ENCODE measurements around the gene PEAK1.

PEAK1 gene

DNA sequence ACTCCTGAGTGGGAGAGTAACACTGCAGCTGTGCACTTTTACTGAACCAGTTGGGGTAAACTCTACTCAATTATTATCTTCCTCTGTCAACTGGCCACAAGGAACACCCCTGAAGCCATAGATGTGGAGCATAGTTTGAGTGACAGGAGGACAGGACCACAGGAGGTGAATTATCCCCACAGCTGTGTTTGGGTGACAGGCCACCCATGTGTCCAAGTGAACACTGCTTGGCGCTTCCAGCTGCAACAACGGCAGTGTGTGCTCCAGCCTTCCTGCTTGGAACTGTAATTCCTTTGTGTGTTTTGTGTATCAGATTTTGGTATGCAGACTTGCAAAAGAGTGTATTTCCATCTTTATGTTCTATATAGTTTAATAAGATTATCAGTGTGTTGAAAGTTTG, 328.8 kb downstream of the PEAK1 start:
- no peak for DNase-seq (ENCODE audit: low read depth)

DNA sequence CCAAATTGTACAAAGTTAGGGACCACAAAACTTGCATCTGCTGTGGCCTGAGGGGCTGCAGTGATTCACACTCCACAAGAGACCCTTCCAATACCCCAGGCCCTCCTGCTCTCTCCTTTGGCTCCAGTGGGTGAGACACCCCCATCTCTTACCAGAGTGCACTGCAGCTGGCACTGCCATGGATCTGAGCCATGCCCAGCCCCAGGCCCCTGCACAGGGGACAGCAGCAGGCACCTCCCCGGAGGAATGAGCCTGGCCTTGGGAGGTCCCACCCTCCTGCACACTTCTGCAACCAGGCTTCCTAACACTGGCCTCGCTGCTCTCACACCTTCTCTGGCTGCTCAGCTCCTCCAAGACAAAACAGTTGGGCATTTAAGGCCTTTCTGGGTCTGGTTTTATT, 332.7 kb downstream of the PEAK1 start:
- DNase-seq (ENCODE audit: low read depth): no peak

DNA sequence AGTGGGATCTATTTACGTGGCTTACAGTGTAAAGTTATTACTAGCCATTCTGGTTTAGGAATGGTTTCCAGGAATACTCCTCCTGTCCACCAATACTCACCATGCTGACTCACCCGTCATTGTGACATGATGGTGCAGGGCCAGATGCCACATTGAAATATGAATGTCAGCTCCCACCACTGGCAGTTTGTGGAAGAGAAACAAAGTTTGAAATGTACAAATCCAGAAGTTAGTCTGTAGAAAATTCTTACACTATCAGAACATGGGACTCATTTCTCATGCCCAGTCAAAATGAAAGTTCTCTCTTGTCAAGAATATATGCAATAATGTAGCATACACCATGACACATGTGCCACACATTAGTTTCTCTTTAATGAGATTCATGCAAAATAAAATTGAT, 334.6 kb downstream of the PEAK1 start:
- DNase-seq (ENCODE audit: low read depth): no peak

DNA sequence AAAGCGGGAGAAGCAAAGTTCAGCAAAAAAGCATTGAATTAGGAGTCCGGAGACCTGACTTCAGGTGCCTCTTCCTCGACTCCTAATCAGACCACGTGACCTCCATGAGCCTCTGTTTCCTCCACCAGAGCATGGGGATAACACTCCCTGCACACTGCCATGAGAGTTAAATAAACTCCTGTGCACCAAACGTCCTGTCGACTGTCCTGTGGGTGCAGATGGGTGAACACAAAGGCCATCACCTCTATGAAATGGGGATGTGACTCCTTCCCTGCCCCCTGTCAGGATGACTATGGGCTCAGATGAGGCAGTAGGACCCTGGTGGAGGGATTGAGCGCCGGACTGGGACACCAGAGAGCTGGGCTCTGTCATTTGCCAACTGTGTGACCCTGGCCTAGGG, 335.5 kb downstream of the PEAK1 start:
- no peak for DNase-seq (ENCODE audit: low read depth)

DNA sequence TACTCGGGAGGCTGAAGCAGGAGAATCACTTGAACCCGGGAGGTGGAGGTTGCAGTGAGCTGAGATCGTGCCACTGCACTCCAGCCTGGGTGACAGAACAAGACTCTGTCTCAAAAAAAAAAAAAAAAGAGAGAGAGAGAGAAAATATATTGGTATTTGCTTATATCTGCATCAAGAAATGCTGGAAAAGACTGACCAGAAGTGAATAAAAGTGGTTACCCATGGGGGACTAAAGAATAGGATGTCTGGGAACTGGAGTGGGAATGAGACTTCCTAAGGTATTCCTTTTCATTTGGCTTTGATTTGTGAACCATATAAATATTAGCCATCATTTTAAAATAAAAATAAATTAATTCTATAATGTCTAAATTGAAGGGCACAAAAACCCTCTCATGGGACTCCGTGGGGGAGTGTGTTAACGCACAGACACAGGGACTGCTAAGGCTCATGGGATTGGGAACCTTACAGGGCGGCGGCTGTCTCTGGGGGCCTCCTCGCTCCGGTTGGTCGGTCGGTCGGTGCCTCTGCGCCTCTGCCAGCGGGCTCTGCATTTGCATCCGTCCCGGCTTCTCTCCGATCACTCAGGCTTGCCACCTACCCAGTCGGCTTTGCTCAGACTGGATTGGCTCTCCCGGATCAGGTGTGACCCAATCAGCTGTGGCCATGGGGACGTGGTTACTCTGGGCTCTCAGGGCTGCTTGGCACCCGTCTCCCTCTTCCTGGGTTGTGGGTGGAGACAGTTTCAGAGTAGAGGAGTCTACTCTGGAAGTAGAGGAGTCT, 336.3 kb downstream of the PEAK1 start:
- DNase-seq (ENCODE audit: low read depth): no peak

DNA sequence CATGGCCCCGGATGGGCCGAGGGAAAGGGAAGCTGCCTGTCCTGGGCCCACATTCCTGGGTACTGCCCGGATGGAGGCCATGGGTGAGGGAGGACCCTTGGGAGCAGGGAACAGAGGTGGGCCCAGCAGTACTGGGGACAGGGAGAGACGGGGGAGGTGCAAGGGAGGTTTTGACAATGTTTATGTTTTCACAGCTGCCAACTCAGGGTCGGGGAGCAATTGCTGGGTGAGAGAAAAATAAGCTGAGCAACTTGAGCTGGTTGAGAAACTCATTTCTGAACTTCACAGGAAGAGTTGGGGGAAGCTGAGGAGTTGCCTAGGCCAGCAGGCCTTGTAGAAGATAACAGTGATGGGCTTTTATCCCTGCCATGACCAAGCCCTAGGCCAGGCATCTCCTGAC, 337.9 kb downstream of the PEAK1 start:
- no peak for DNase-seq (ENCODE audit: low read depth)

DNA sequence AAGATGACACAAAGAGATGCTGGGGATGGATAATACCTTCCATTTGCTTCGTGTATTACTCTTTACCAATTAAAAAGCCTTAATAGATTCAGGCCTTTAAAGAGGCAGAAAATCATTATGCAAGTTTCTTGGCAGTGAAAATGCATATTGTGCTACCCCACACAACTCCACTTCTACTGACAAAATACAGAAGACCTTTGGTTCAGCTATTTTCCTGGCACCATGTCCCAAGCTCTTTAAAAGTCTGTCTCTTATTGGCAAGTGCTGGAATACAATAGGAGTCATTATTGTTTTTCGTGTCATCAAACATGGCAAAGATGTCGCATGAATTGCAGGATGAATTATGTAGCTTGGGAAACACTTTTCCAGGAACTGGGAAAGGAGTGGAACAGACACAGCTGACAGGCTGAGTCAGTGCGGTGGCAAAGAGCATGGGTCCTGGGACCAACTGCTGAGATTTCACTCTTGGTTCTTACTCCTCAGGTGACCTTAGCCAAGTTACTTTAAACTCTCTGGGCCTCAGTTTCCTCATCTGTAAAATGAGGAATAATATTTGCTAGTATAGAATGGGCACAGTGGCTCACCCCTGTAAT, 343.5 kb downstream of the PEAK1 start:
- DNase-seq (ENCODE audit: low read depth): no peak

DNA sequence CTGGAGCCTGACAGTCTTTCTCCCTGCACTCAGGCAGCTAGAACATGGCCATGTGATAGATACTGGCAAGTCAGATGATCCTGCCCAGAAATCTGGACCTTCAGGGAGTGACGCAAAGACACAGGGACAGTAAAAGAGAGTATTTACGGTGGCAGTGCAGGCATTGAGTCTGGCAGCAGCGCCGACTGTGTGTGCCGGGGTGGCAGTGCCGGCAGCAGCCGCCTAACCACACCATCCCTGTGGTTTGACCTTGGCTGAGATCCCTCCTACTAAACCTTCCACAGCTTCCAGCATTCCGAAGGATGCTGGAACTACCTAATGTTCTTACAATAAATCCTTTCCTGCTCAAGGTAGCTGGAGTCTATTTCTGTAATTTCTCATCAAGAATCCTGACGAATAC, 344.4 kb downstream of the PEAK1 start:
- DNase-seq (ENCODE audit: low read depth): no peak

DNA sequence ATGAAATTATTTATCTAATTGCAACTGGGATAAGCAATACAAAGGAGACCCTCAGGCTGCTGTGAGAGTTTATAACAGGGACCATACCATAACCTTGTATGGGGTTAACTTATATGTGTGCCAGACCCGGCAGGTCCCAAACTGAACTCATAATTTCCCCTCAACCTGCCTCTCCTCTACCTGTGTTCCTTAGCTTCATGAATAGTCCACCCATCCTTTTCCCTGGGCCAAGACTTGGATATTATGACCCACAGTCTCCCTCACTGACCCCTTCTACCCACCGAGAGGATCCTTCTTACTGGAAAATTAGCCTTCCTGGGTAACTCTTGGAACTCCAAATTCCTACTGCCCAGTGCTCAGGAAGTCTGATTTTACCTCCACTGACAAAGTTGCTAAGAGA, 345.6 kb downstream of the PEAK1 start:
- no peak for DNase-seq (ENCODE audit: low read depth)

DNA sequence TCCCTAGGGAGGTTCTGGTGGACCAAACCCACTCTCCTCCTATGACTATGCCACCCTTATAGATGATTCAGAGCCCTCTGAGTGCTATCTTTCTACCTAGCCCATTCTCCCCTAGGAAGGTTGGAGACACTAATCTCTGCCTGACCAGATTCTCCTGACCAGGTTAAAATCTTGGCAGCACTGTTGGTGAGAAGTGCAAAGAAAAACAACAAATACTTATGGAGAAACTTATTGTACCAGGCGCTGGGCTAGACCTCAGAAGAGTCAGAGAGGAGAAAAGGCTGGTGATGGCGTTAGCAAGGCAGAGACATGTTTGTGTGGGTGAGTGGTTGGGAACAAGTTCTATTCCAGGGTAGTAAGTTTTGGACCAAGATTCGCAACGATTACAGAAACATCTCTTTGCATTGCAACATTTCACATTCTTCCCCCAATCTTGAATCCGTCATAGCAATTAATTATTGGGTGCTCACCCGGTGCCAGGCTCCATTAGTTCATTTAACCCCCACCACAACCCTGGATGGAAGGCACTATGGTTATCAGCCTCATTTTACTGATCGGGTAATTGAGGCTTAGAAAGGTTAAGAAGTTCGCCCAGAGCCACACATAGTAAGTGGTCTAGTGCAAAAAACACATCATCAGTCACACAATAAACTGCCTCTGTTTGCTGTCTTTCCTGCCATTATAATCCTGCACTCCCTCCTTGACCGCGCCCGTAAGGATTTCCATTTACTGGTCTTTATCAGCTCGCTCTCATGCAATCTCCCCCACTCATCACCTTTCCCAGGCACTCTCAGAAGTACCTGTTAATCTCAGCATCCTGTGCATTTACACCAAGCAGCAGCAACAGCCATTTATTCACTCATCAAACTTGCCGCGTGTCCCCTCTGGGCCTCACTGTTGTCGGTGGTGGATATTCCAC, 348.3 kb downstream of the PEAK1 start:
- DNase-seq (ENCODE audit: low read depth): no peak

DNA sequence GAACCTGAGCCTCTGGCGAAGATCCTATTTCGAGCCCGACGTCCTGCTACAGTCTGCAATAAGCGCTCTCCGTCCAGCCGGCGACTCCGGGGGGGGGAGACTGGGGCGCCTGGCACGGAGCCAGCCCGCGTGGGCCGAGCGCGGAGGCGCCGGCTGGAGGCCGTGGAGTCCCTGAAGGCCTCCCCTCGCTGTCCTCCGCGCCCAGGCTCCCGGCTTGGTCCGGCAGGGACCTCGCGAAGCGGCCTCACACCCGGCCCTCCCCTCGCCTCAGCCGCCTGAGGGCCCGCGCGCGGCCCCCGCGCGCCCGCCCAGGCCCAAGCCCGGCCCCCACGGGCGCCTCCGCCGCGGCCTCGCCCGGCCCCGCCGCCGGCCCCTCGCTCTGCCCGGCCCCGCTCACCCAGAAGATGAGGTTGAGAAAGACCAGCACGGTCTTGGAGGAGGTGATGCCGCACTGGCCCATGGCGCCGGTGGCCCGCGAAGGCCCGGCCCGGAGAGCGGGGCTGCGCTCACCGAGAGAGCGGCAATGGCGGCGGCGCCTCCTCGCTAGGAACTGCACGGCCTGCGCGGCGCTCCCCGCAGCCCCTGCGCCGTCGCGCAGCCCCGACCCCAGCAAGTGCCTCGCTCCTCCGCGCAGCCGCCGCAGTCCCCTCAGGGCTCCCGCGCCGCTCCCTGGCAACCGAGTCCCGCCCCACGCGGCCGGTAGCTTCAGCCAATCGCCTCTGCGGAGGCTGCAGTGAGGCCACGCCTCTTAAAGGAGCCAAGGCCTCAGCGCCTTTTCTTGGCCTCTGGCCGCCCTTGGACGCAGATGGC, 349.2 kb downstream of the PEAK1 start, which contains the start of gene TSPAN3:
Gene TSPAN3 (minus strand): TSS at position 615 of the 810 bp plus-strand sequence. CDS start 155 bp downstream, at position 460.
- DNase-seq (ENCODE audit: low read depth): peak; percentile 87

DNA sequence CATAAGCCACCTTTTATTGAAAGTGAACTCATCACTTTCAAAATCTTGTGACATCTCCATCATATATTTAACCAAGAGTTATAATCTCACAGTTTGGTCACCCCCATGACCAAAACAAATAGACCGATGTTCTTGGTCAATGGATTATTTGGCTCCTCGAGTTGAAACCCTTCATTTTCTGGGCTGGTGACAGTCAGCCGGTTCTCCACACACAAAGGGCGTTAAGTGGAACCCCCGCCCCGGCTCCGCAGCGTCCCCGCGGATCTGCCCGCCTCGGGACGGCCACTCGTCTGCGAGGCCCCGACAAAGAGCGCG, 349.8 kb downstream of the PEAK1 start:
- DNase-seq (ENCODE audit: low read depth): no peak

DNA sequence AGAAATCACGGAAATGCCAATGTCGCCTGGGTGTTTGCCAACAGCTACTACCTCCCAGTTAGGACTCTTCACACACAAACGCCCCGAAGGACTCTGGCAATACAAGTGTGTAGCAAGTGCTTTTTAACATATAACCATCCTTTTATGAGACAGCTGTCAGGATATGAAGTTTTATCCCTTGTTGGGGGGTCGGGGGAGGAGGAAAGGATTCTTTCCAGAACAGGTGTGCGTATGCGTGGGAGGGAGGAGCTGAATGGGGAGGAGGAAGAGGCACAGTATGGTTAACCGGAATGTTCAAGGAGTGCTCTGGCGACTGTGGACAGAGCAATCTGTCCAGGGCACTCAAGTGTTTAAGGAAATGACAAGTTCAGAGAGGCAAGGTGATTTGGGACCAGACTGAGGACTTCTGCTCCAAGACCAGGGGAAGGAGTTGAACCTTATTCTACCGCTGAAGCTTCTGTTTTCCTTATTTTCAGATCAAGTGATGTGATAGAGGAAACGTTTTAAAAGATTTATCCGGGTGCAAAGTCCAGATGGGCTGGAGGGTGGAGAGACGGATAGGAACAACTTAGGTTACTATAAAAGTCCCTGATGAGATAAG, 350.3 kb downstream of the PEAK1 start:
- no peak for DNase-seq (ENCODE audit: low read depth)

DNA sequence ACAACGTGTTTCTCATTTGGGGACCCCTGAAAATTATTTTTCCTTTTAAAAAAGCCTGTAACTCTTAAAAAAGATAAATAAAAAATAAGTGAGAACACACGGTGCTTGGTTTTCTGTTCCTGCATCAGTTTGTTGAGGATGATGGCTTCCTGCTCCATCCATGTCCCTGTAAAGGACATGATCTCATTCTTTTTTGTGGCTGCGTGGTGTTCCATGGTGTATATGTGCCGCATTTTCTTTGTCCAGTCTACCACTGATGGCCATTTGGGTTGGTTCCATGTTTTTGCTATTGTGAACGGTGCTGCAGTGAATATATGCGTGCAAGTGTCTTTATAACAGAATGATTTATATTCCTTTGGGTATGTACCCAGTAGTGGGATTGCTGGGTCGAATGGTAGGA, 351.3 kb downstream of the PEAK1 start:
- no peak for DNase-seq (ENCODE audit: low read depth)

DNA sequence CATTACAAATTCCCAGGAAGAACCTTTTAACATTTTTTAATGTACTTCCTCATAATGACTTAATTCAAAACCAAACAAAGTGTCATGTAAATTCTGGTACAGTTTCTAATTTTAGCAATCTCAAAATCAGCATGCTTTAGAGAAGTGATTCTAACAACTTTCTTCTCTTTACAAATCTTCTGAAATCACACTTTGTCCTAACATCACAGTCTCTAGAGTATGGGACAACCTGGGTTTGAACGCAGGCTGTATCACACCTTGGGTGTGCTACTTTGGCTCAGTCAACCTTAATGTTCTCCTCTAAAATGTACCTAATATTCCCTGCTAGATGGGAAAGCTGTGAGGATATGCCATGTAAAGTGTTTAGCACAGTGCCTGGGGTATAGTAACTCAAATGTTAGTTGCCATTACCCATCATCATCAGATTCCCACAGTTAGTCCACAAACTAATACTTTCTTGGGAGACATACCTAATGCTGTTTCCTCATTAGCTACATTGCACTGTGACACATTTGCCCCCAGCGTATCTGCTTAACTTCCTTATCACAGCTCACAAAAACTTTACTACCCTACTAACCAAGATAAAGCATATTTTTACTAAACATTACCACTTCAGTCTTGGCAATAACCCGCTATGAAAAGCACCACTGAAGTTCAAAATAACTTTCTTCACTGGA, 352.1 kb downstream of the PEAK1 start:
- DNase-seq (ENCODE audit: low read depth): no peak

DNA sequence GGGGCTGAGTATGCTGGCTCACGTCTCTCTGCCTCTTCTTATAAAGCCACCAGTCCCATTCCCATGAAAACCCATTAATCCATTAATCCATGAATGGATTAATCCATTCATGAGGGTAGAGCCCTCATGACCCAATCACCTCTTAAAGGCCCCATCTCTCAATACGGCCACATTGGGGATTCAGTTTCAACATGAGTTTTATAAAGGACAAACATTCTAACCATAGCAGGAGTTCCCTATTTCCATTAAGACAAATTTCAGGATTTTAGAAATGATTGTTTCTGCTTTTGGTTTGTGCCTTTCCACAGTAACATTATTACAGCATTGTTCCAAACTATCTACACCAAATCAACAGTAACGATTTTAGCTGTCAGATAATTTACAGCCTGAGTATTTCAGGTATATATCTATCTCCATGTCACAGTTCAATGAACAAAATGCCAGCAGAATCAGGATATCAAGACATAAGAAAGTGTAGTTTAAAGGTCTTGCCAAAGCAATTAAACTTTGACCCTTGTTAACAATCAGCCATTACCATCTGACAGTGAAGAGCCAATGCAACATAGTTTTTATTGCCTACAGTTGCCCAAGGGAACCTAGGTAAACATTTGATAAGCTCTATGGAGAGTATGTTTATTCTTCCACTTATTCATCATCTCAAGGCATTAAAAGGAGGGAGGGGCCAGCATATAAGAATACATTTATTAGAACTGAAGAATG, 352.8 kb downstream of the PEAK1 start:
- DNase-seq (ENCODE audit: low read depth): no peak

DNA sequence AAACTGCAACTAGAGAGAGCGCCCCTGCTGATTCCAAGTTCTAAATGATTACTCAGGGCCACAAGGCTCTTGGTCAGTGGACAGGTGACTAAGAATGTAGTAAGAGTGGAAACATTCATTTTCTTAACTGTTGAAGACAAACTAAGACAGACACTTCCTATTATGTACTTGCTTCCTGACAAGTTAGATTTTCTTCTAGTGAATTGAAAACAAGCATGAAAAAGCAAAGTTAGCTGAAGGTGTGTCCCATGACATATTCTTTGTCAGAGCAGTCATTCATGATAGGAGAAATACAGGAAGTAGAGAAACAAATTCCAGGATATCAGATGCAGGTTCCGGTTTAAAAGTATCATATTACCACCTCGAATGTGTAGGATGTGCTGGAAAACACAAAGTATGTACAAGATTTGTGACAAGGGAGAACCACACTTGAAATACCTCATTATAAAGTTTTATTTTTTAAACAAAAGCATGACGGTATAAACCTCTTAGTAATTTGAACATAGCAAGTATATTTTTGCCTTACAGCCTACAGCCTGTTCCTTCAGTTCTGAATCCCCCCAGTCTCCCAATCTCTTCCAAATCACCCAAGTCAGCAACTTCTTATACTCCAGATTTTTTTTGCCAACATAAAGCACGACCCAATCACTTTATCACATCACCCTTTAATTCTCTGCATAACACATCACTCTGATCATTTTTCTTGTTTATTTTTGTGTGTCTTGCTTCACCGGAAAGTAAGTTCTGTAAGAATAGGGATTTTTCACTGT, 355.2 kb downstream of the PEAK1 start:
- no peak for DNase-seq (ENCODE audit: low read depth)

DNA sequence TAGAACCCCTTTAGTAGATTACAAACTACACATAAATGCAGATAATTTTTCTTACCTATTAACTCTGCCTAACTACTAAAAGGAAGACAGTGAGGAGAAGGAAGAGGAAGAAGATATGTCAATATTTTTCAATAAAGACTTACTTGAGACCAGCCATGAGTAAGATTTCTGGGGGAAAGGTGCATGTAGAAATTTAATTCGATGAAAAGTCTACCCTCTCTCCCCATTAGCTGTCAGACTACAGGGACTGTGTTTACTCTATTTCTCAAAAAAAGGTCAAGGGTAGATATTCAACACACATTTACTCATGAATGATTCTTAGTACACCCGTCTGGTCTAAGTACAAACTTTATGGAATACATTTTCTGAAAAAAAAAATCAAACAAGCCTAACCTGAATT, 355.8 kb downstream of the PEAK1 start:
- no peak for DNase-seq (ENCODE audit: low read depth)

DNA sequence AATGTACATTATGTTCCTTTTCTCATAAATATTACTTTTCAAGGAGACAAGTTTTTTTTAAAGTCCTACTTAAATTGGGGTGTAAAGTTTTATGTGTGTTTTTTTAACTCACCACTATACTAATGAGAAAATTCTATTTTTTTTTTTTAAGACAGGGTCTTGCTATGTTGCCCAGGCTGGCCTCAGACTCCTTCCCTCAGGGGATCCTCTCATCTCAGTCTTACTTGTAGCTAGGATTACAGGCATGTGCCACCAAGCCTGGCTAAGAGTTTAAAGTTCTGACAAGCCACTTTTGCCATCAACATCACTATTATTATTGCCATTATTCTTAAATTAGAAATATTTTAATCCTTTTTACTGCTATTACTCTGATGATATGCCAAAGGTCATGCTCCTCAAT, 356.7 kb downstream of the PEAK1 start:
- DNase-seq (ENCODE audit: low read depth): no peak

DNA sequence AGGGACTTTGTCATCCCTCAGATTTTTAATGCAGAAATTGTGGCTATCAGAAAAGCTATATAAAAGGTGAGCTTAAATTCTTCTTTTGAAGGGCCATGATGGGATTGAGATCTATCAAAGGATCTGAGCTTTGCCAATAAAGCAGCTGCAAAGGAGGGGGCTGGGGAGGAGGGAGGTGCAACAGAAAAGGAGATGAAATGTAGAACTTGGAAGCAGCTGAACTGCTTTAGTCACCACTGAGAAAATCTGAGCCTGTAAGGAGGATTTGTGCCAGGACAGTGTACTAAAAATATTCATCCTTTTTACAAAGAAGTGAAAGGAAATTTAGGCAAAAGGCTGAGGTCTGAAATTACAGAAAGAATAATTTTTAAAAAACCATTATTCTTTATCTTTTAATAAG, 359.4 kb downstream of the PEAK1 start:
- DNase-seq (ENCODE audit: low read depth): no peak
